Neural cell (in vitro differentiated cells): ENCODE measurements around the gene CHRM4. TPM values are rescaled to one million over a fixed set of nuclear protein-coding genes. Genes with fewer than 3 reads are reported as not detected.

Source experiments
- H2AFZ ChIP-seq: fragments of 200-600, 300-800 bp; sonication (generic), shearing (Covaris generic); 2 replicates; pipeline ENCODE4 v1.6.0; 2014; ENCODE audit warnings: low read depth, mild to moderate bottlenecking, antibody characterized with exemption, low read length, moderate library complexity
- H3F3A ChIP-seq: fragments of 200-600 bp; shearing (Covaris generic); 2 replicates; pipeline ENCODE4 v1.6.1; 2016; ENCODE audit warnings: mild to moderate bottlenecking, moderate library complexity, mixed read lengths, antibody characterized with exemption, low read length; ENCODE audit not compliant: insufficient read depth, poor library complexity, severe bottlenecking
- H3K27ac ChIP-seq: fragments of 200-600, 300-800 bp; sonication (generic), shearing (Covaris generic); 2 replicates; pipeline ENCODE4 v1.5.1; 2014; ENCODE audit warnings: mild to moderate bottlenecking, low read length, moderate library complexity
- H3K27me3 ChIP-seq: fragments of 300-800, 200-600 bp; sonication (generic), shearing (Covaris generic); 2 replicates; pipeline ENCODE4 v1.6.0; 2014; ENCODE audit warnings: mild to moderate bottlenecking, low read depth, low read length, moderate library complexity; ENCODE audit not compliant: insufficient read depth
- H3K36me3 ChIP-seq: fragments of 300-800, 200-600 bp; sonication (generic), shearing (Covaris generic); 2 replicates; pipeline ENCODE4 v1.5.1; 2014; ENCODE audit warnings: mild to moderate bottlenecking, antibody characterized with exemption, low read length, moderate library complexity; ENCODE audit not compliant: insufficient read depth
- H3K4me2 ChIP-seq: fragments of 300-800, 200-600 bp; sonication (generic), shearing (Covaris generic); 2 replicates; pipeline ENCODE4 v1.6.0; 2014; ENCODE audit warnings: mild to moderate bottlenecking, low read length
- H3K4me3 ChIP-seq: fragments of 300-800, 200-600 bp; sonication (generic), shearing (Covaris generic); 2 replicates; pipeline ENCODE4 v1.5.1; 2014; ENCODE audit warnings: mild to moderate bottlenecking, low read length, moderate library complexity
- H3K79me2 ChIP-seq: fragments of 200-600 bp; shearing (Covaris generic); replicated peaks from 2 replicates; pipeline ENCODE4 v1.6.0; 2014; ENCODE audit warnings: mild to moderate bottlenecking, low read length, moderate library complexity; ENCODE audit not compliant: insufficient read depth
- H3K9ac ChIP-seq: fragments of 300-800, 200-600 bp; sonication (generic), shearing (Covaris generic); 2 replicates; pipeline ENCODE4 v1.6.1; 2016; ENCODE audit warnings: mild to moderate bottlenecking, low read length, mixed read lengths
- H3K9me2 ChIP-seq: fragments of 200-600 bp; shearing (Covaris generic); 2 replicates; pipeline ENCODE4 v1.6.1; 2016; ENCODE audit warnings: mild to moderate bottlenecking, low read length, mixed read lengths; ENCODE audit not compliant: insufficient read depth
- H3K9me3 ChIP-seq: fragments of 200-600, 300-800 bp; sonication (generic), shearing (Covaris generic); 2 replicates; pipeline ENCODE4 v1.6.1; 2016; ENCODE audit warnings: mild to moderate bottlenecking, mixed run types, low read length, moderate library complexity, mixed read lengths
- H4K20me1 ChIP-seq: fragments of 200-600 bp; shearing (Covaris generic); 2 replicates; pipeline ENCODE4 v1.6.1; 2016; ENCODE audit warnings: mild to moderate bottlenecking, mixed run types; ENCODE audit not compliant: insufficient read depth
- EP300 ChIP-seq: fragments of 450-650 bp; conservative IDR thresholded peaks from 2 replicates; pipeline ENCODE4 v1.6.1; 2014; ENCODE audit warnings: antibody characterized with exemption, mild to moderate bottlenecking, moderate library complexity; ENCODE audit not compliant: poor library complexity, severe bottlenecking
- EZH2 ChIP-seq: fragments of 200-600, 300-800 bp; shearing (Covaris generic), sonication (generic); IDR thresholded peaks from 2 replicates; pipeline ENCODE4 v1.6.1; 2014; ENCODE audit warnings: antibody characterized with exemption, low read length, borderline replicate concordance, mild to moderate bottlenecking; ENCODE audit not compliant: insufficient read depth, poor library complexity, severe bottlenecking
- MXI1 ChIP-seq: fragments of 450-650 bp; conservative IDR thresholded peaks from 2 replicates; pipeline ENCODE4 v1.6.1; 2014; ENCODE audit warnings: antibody characterized with exemption, mild to moderate bottlenecking; ENCODE audit not compliant: poor library complexity, severe bottlenecking
- POLR2AphosphoS5 ChIP-seq: IDR thresholded peaks from 2 replicates; pipeline ENCODE4 v1.6.1; 2012
- RAD21 ChIP-seq: fragments of 450-650 bp; conservative IDR thresholded peaks from 2 replicates; pipeline ENCODE4 v1.6.1; 2014; ENCODE audit warnings: antibody characterized with exemption, mild to moderate bottlenecking, moderate library complexity
- REST ChIP-seq: IDR thresholded peaks from 2 replicates; pipeline ENCODE4 v1.6.1; 2012; ENCODE audit warnings: borderline replicate concordance
- SMC3 ChIP-seq: fragments of 450-650 bp; conservative IDR thresholded peaks from 2 replicates; pipeline ENCODE4 v1.6.1; 2014; ENCODE audit warnings: antibody characterized with exemption, mild to moderate bottlenecking, moderate library complexity; ENCODE audit not compliant: poor library complexity
- TAF1 ChIP-seq: IDR thresholded peaks from 2 replicates; pipeline ENCODE4 v1.6.1; 2012; ENCODE audit warnings: low read depth
- polyA plus RNA-seq: library from polyadenylated mRNA; depleted of rRNA; stranded (reverse); fragments of >200 nt; gene quantifications from 2 replicates; pipeline ENCODE4 v1.2.3, GENCODE V29; 2014
- TF ChIP-seq, protein P1 (sequence below): fragments of 450-650 bp; IDR thresholded peaks from 2 replicates; pipeline ENCODE4 v1.5.1; 2014; ENCODE audit warnings: antibody characterized with exemption, mild to moderate bottlenecking, moderate library complexity; ENCODE audit not compliant: poor library complexity, severe bottlenecking

Gene CHRM4
- polyA plus RNA-seq, 1 donor from 2014 or later, result 8.2 TPM

DNA sequence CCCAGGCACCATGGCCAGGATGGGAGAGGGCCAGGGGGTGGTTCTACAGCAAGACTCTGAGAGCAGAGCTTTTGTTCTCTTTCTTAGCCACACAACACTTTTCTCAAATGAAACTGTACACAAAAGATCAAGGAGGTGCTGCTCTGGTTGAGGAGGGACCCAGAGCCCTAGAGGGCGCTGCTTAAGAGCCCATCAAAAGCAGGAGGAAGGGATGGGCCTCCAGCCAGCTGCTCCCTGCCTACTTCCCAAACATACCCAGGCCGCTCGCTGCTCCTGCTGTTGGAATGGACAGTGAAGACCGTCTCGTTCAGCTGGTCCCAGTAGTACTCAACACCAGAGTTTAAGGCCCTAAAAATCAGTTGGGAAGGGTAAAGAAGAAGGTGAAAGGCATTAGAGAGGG lies 18.4 kb upstream of the CHRM4 start:
- no peak for TF ChIP-seq TAF1
- TF ChIP-seq, protein P1, sequence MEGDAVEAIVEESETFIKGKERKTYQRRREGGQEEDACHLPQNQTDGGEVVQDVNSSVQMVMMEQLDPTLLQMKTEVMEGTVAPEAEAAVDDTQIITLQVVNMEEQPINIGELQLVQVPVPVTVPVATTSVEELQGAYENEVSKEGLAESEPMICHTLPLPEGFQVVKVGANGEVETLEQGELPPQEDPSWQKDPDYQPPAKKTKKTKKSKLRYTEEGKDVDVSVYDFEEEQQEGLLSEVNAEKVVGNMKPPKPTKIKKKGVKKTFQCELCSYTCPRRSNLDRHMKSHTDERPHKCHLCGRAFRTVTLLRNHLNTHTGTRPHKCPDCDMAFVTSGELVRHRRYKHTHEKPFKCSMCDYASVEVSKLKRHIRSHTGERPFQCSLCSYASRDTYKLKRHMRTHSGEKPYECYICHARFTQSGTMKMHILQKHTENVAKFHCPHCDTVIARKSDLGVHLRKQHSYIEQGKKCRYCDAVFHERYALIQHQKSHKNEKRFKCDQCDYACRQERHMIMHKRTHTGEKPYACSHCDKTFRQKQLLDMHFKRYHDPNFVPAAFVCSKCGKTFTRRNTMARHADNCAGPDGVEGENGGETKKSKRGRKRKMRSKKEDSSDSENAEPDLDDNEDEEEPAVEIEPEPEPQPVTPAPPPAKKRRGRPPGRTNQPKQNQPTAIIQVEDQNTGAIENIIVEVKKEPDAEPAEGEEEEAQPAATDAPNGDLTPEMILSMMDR, result no peak
- no peak for TF ChIP-seq EP300
- TF ChIP-seq EZH2, result no peak
- TF ChIP-seq RAD21, result no peak
- TF ChIP-seq REST, result no peak
- TF ChIP-seq MXI1, result no peak
- no peak for TF ChIP-seq POLR2AphosphoS5
- no peak for TF ChIP-seq SMC3
- no peaks in the 10 kb centered on the region for H3K9me3 ChIP-seq
- no peaks in the 10 kb centered on the region for H3K27me3 ChIP-seq
- H3K79me2 ChIP-seq, result no peaks in the 10 kb centered on the region
- H3K4me3 ChIP-seq, result no peak overlapping the region
- H3K36me3 ChIP-seq, result no peaks in the 10 kb centered on the region
- H4K20me1 ChIP-seq, result no peaks in the 10 kb centered on the region
- H3K9ac ChIP-seq, result no peak overlapping the region
- H2AFZ ChIP-seq, result no peak overlapping the region
- H3K4me2 ChIP-seq, result no peak overlapping the region
- H3F3A ChIP-seq, result no peaks in the 10 kb centered on the region
- no peaks in the 10 kb centered on the region for H3K9me2 ChIP-seq
- no peak overlapping the region for H3K27ac ChIP-seq

DNA sequence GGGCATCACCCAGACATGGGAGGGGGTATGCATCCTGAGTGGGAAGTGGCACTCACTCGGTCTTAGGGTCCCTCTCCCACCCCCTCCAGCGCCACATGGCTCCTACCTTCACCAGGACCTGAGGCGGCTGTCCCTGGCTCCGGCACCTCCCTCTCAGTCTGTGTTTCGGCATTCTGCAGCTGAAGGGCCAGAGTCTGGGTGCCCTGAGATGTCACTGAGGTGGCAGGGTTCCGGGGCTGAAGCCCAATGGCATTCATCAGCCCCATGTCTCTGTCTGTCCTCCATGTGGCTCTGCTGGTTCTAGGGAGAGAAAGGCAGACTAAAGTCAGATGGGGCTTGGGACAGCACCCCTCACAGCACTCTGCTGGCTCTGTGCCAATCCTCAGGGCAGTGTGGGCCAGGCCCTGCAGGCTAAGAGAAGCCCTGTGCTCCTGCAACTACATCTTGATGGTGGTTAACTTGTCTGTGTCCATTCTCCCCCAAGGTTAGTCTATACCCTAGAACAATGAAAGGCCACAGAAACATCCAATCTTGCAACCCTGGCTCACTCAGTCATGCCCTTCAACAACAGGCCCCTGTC lies 16.9 kb upstream of the CHRM4 start:
- Histone ChIP-seq H3K27me3 (no peaks in the 10 kb centered on the region), H3K4me3 (no peak overlapping the region), H4K20me1 (no peaks in the 10 kb centered on the region), H3F3A (no peaks in the 10 kb centered on the region), H3K9me2 (no peaks in the 10 kb centered on the region), H3K79me2 (no peaks in the 10 kb centered on the region), H3K27ac (no peak overlapping the region), H3K4me2 (no peak overlapping the region), H3K36me3 (no peaks in the 10 kb centered on the region), H3K9ac (no peak overlapping the region), H3K9me3 (no peaks in the 10 kb centered on the region), H2AFZ (no peak overlapping the region)
- TF ChIP-seq REST (no peak), EZH2 (no peak), SMC3 (no peak), MXI1 (no peak), RAD21 (no peak), EP300 (no peak), TAF1 (no peak), POLR2AphosphoS5 (no peak)
- TF ChIP-seq, protein P1, result no peak
